Measurements from ENCODE around the gene DERA. TPM values are rescaled to one million over a fixed set of nuclear protein-coding genes. Genes with fewer than 3 reads are reported as not detected.

DERA gene
- total RNA-seq, 1 experiment from 2014 or later, result 33.7 TPM

DNA sequence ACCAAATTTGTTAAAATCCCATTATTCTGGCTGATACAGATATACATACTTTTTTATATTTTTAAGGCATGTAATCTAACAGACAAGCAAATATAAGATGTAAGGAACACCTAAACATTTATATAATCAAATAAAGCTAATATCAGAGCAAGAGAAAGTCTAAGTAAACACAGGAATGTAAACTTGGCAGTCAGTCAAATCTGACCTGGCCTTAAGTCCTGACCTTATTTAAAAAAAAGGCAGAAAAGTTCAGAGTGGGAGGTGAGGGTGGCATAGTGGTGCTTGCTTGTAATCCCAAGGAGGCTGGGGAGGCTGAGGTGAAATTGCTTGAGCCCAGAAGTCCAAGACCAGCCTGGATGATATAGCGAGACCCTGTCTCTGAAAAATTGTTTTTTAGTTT is 152.6 kb downstream of the DERA start:
- no peak for DNase-seq (ENCODE audit: low read depth)

DNA sequence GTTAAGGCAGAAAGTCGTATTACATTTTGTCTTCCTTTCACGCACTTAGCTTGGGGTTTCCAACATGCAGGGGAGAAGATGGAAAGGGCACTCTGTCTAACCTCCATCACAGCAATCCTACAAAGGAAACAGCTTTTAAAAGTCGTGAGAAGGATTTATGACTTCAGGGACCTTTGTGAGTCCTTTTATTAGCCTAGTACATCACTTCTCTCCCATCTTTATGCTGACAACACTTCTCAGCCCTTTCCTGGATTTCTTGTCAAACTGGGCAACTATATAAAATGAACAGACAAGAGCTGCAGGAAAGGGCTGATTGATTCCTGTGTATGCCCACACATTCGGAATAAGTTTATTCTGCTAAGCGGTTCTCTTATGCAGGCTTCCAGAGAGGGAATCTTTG is 159.0 kb downstream of the DERA start:
- no peak for DNase-seq (ENCODE audit: low read depth)

- DNase-seq (ENCODE audit: low read depth), result no peak
Measured at GRCh38 chr12:16072678-16073077, 161.5 kb downstream of the DERA start.

GRCh38 chr12:16074894-16075293 is 163.8 kb downstream of the DERA start:
- no peak for DNase-seq (ENCODE audit: low read depth)

DNA sequence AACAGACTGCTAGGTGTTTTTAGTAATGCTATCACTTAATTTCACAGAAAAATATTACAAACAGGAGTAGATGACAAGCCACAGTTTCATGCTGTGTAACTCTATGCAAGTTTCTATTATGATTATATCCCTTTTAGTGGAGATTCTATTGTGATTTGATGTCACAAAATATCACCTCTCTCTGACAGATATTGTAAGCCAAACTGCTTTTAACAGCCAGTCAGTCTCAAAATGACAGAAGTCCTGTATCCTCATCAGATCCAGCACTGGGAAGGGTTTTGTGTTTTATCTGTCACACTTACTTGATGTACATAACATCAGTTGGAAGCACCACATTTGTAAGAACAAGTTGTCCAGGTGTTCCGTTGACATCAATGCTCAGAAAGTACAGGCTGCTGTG is 164.8 kb downstream of the DERA start:
- no peak for DNase-seq (ENCODE audit: low read depth)

DNA sequence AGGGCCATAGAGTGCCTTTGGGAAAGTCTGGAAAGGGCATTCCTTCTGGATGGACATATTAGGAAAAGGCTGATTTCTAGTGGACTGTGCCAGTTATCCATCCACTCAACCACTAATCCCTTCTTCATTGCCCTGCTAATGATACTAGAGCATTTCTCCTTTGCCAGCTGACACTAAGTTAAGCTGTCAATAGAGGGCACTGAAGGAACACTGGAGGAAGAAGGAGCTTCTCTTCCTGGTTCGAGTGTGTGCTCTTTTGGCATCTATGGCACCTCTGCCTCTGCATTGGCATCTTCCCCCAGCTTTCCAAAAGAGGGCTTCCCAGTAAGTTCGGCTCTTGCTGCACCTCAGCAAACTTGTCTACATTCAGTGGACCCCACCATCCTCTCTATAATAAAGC is 165.4 kb downstream of the DERA start:
- DNase-seq (ENCODE audit: low read depth), result peak; percentile 39

DNA sequence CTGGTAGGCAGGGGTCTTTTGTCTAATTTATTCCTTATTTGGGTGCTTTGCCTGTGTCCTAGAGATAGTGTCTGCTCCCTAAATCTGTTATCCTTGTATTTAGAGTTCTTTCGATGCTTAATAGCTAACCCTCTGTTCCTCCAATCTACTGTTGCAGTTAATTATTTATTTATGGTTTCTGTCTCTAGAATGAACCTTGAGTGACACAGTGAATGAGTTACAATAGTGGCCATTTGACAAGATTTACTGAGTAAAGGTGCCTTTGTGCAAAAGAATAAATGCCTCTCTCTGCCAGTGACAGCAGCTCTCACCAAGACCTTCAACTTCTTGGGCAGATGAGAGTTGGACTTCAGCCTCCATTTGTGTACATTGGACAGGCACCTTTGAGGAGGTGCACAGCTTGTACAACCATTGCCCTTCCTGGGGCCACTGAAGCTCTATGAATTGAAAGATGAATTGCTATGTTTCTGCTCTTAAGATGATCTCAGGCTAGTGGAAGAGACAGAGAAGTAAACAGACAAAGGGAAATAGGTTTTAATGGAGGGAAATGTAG is 165.9 kb downstream of the DERA start:
- DNase-seq (ENCODE audit: low read depth), result no peak

GRCh38 chr12:16086462-16086861 is 175.3 kb downstream of the DERA start:
- DNase-seq (ENCODE audit: low read depth), result no peak

DNA sequence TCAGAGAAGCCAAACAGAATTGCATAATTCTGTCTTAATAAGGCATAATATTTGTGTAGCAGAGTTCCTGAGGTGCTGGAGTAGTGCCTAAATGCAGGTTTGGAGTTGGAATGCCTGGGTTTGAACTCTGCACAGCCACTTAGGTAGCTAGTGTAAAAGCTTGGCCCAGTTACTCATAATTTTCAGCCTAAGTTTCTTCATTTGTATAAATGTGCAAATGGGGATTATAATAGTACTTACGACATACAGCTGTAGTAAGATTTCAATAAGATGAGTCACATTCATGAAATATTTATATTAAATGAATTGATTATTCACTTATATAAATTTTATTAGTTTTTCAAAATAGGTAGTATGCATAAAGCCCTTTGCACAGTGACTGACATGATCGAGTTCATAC is 175.8 kb downstream of the DERA start:
- no peak for DNase-seq (ENCODE audit: low read depth)

Other genes starting within 250 kb of the DERA start
- 30.4 and 36.7 TPM in 2 replicates for gene EPS8, start 121.9 kb upstream of the DERA start, total RNA-seq (2014; rRNA removed; shearing (Covaris generic))
- 116 and 118 TPM in 2 replicates for gene STRAP, start 28.9 kb upstream of the DERA start, total RNA-seq (2014; rRNA removed; shearing (Covaris generic))

Measured in HT1080 (cell line).